Keratinocyte (primary cell): ENCODE data around the gene NXF3. TPM values are rescaled to one million over a fixed set of nuclear protein-coding genes. Genes with fewer than 3 reads are reported as not detected.

Experiments
- DNase-seq: peaks from one replicate; pipeline ENCODE4 v3.0.0-alpha.2; 2011; ENCODE audit warnings: low read depth, missing footprints, low spot score
- FAIRE-seq: peaks from 2 replicates; lab custom pipeline; 2011; peaks lifted over from hg19 to GRCh38; lab: Jason Lieb, UNC
- H2AFZ ChIP-seq: 2 replicates; pipeline ENCODE4 v1.6.0; 2012; ENCODE audit warnings: low read length, control low read depth, inconsistent platforms; ENCODE audit not compliant: control insufficient read depth
- H3K27ac ChIP-seq: 2 replicates; pipeline ENCODE4 v1.5.1; 2011; ENCODE audit warnings: low read length; ENCODE audit not compliant: control insufficient read depth, insufficient read depth
- H3K27me3 ChIP-seq: 3 replicates; pipeline ENCODE4 v1.6.0; 2011; ENCODE audit warnings: low read length; ENCODE audit not compliant: control insufficient read depth, insufficient read depth; ENCODE audit errors: extremely low read depth
- H3K36me3 ChIP-seq, 2 experiments: 2 replicates in 1 of 2; 3 replicates in 1 of 2; pipeline ENCODE4 v1.5.1; 2011; ENCODE audit warnings: low read length in 2 of 2, mild to moderate bottlenecking in 1 of 2; ENCODE audit not compliant: control insufficient read depth in 2 of 2, insufficient read depth in 2 of 2; ENCODE audit errors: extremely low read depth in 1 of 2
- H3K4me1 ChIP-seq: 3 replicates; pipeline ENCODE4 v1.5.1; 2011; ENCODE audit warnings: low read length; ENCODE audit not compliant: control insufficient read depth, insufficient read depth; ENCODE audit errors: extremely low read depth
- H3K4me2 ChIP-seq: 3 replicates; pipeline ENCODE4 v1.6.0; 2011; ENCODE audit warnings: low read depth, low read length; ENCODE audit not compliant: control insufficient read depth, insufficient read depth; ENCODE audit errors: extremely low read depth
- H3K4me3 ChIP-seq, 3 experiments: fragments of 200-600 bp in 1 of 3; sonication (generic) in 1 of 3; 2 replicates in 2 of 3; 3 replicates in 1 of 3; pipeline ENCODE4 v1.5.1; 2011 to 2016; ENCODE audit warnings: low read length in 3 of 3, mild to moderate bottlenecking in 3 of 3, control low read depth in 2 of 3, inconsistent platforms in 1 of 3, low read depth in 1 of 3, mixed read lengths in 1 of 3, mixed run types in 1 of 3, moderate library complexity in 1 of 3; ENCODE audit not compliant: control insufficient read depth in 2 of 3, insufficient read depth in 2 of 3; ENCODE audit errors: extremely low read depth in 1 of 3
- H3K79me2 ChIP-seq: 2 replicates; pipeline ENCODE4 v1.6.0; 2012; ENCODE audit warnings: low read length; ENCODE audit not compliant: control insufficient read depth, insufficient read depth
- H3K9ac ChIP-seq: 3 replicates; pipeline ENCODE4 v1.6.0; 2011; ENCODE audit warnings: low read length; ENCODE audit not compliant: control insufficient read depth, insufficient read depth; ENCODE audit errors: extremely low read depth
- H3K9me1 ChIP-seq: 3 replicates; pipeline ENCODE4 v1.6.0; 2011; ENCODE audit warnings: low read length; ENCODE audit not compliant: control insufficient read depth, insufficient read depth; ENCODE audit errors: extremely low read depth
- H3K9me3 ChIP-seq: 2 replicates; pipeline ENCODE4 v1.5.1; 2012; ENCODE audit warnings: low read depth, low read length; ENCODE audit not compliant: control insufficient read depth
- H4K20me1 ChIP-seq: 3 replicates; pipeline ENCODE4 v1.6.0; 2011; ENCODE audit warnings: low read length; ENCODE audit not compliant: control insufficient read depth, insufficient read depth; ENCODE audit errors: extremely low read depth
- EZH2 ChIP-seq: IDR thresholded peaks from one replicate; pipeline ENCODE4 v1.6.1; 2012; ENCODE audit warnings: inconsistent platforms, mild to moderate bottlenecking, low read length, moderate library complexity
- dilution Hi-C: fragments of 300-500 bp; cut with MboI; formaldehyde crosslinking; loops from one replicate; pipeline ENCODE4 v1.7.0; 2020; ENCODE audit warnings: low sequenced_read_pairs; ENCODE audit not compliant: extremely low pct_ligation_motif_present
- polyA plus RNA-seq, 5 experiments: library from polyadenylated mRNA; depleted of rRNA in 3 of 5; stranded (reverse) in 3 of 5; stranded (forward) in 1 of 5; unstranded in 1 of 5; fragments of >200 nt; gene quantifications; 1 replicate in 1 of 5; 2 replicates in 3 of 5; 3 replicates in 1 of 5; pipeline versions ENCODE4 v1.2.1 to v1.2.3, GENCODE V29; 2011 to 2012; ENCODE audit warnings: missing spikeins in 2 of 5, low read depth in 1 of 5, low replicate concordance in 1 of 5
- TF ChIP-seq, protein P1 (sequence below), 3 experiments: IDR thresholded peaks in 1 of 3; conservative IDR thresholded peaks in 1 of 3; optimal IDR thresholded peaks in 1 of 3; 2 replicates in 2 of 3; 3 replicates in 1 of 3; pipeline versions ENCODE3 to v1.5.1; 2011; ENCODE audit warnings: low read length in 3 of 3, mild to moderate bottlenecking in 3 of 3, moderate library complexity in 2 of 3, control low read depth in 1 of 3, inconsistent platforms in 1 of 3; ENCODE audit not compliant: insufficient read depth in 2 of 3; ENCODE audit errors: extremely low read depth in 1 of 3

The NXF3 gene
- polyA plus RNA-seq, 1 donor (not counting 4 experiments of a cell fraction or from before 2014, with no cell fraction given) = 0.29 TPM

- FAIRE-seq (no peak), DNase-seq (no peak)
- dilution Hi-C loops = no loop called here
- Histone ChIP-seq H3K9me1 (no peaks in the 10 kb centered on the region), H3K27me3 (no peaks in the 10 kb centered on the region), H3K36me3 (no peaks in the 10 kb centered on the region), H3K4me1 (no peaks in the 10 kb centered on the region), H3K27ac (no peak overlapping the region), H3K9me3 (no peaks in the 10 kb centered on the region), H4K20me1 (no peaks in the 10 kb centered on the region), H3K4me3 (no peak overlapping the region), H3K9ac (no peak overlapping the region), H2AFZ (no peak overlapping the region), H3K4me2 (no peak overlapping the region), H3K79me2 (no peaks in the 10 kb centered on the region)
- TF ChIP-seq EZH2 = no peak
- TF ChIP-seq, protein P1, sequence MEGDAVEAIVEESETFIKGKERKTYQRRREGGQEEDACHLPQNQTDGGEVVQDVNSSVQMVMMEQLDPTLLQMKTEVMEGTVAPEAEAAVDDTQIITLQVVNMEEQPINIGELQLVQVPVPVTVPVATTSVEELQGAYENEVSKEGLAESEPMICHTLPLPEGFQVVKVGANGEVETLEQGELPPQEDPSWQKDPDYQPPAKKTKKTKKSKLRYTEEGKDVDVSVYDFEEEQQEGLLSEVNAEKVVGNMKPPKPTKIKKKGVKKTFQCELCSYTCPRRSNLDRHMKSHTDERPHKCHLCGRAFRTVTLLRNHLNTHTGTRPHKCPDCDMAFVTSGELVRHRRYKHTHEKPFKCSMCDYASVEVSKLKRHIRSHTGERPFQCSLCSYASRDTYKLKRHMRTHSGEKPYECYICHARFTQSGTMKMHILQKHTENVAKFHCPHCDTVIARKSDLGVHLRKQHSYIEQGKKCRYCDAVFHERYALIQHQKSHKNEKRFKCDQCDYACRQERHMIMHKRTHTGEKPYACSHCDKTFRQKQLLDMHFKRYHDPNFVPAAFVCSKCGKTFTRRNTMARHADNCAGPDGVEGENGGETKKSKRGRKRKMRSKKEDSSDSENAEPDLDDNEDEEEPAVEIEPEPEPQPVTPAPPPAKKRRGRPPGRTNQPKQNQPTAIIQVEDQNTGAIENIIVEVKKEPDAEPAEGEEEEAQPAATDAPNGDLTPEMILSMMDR (optimal IDR thresholded peaks at IDR 0.05 in 1 of 3, IDR thresholded peaks at IDR 0.05 in 1 of 3, conservative IDR thresholded peaks at IDR 0.05 in 1 of 3; ENCODE audit: extremely low read depth in 1 of 3, insufficient read depth in 2 of 3, low read length in 3 of 3) = no peak
These were observed 8.5 kb upstream of the NXF3 start for GRCh38 chrX:103101299-103102042.

- no peak overlapping the region for H2AFZ ChIP-seq
- TF ChIP-seq, protein P1 (optimal IDR thresholded peaks at IDR 0.05 in 1 of 3, IDR thresholded peaks at IDR 0.05 in 1 of 3, conservative IDR thresholded peaks at IDR 0.05 in 1 of 3; ENCODE audit: extremely low read depth in 1 of 3, insufficient read depth in 2 of 3, low read length in 3 of 3) = no peak
- no peak for TF ChIP-seq EZH2
- H3K79me2 ChIP-seq = no peaks in the 10 kb centered on the region
- H3K27me3 ChIP-seq = no peaks in the 10 kb centered on the region
- dilution Hi-C loops = no loop called here
- H3K9me3 ChIP-seq = no peaks in the 10 kb centered on the region
- H4K20me1 ChIP-seq = no peaks in the 10 kb centered on the region
- H3K4me3 ChIP-seq = no peak overlapping the region
- H3K4me2 ChIP-seq = no peak overlapping the region
- H3K36me3 ChIP-seq = no peaks in the 10 kb centered on the region
- DNase-seq = no peak
- no peak overlapping the region for H3K9ac ChIP-seq
- no peak overlapping the region for H3K27ac ChIP-seq
- H3K4me1 ChIP-seq = no peaks in the 10 kb centered on the region
- no peaks in the 10 kb centered on the region for H3K9me1 ChIP-seq
- no peak for FAIRE-seq
These were observed 7.5 kb upstream of the NXF3 start for GRCh38 chrX:103100484-103100883.
